ACC112 (cell line): ENCODE results near the gene CYB5D1.
A peak's percentile ranks its signal among the peaks of the same experiment; 100 is the strongest.

Experiments used
- H2AFZ ChIP-seq: fragments of 200-600 bp; sonication (generic); one replicate; pipeline ENCODE4 v1.6.0; 2017; ENCODE audit warnings: antibody characterized with exemption, low read length; ENCODE audit not compliant: unreplicated experiment
- H3K27ac ChIP-seq: fragments of 200-600 bp; sonication (generic); 2 replicates; pipeline ENCODE4 v1.5.1; 2014; ENCODE audit warnings: low read depth, mild to moderate bottlenecking, antibody characterized with exemption, low read length, moderate library complexity
- H3K27me3 ChIP-seq: fragments of 200-600 bp; sonication (generic); 2 replicates; pipeline ENCODE4 v1.6.1; 2014; ENCODE audit warnings: mild to moderate bottlenecking, antibody characterized with exemption, low read length, moderate library complexity, mixed read lengths; ENCODE audit not compliant: insufficient read depth
- H3K36me3 ChIP-seq: fragments of 200-600 bp; sonication (generic); 2 replicates; pipeline ENCODE4 v1.6.1; 2016; ENCODE audit warnings: mild to moderate bottlenecking, antibody characterized with exemption, low read length, moderate library complexity, mixed read lengths; ENCODE audit not compliant: insufficient read depth
- H3K4me1 ChIP-seq: fragments of 200-600 bp; sonication (generic); one replicate; pipeline ENCODE4 v1.6.1; 2016; ENCODE audit warnings: low read length, mixed read lengths; ENCODE audit not compliant: insufficient read depth, unreplicated experiment, control insufficient read depth
- H3K4me3 ChIP-seq: fragments of 200-600 bp; sonication (generic); 2 replicates; pipeline ENCODE4 v1.5.1; 2014; ENCODE audit warnings: mild to moderate bottlenecking, low read depth, low read length
- H3K79me2 ChIP-seq: fragments of 200-600 bp; sonication (generic); one replicate; pipeline ENCODE4 v1.6.0; 2016; ENCODE audit warnings: low read length; ENCODE audit not compliant: control insufficient read depth, unreplicated experiment, insufficient read depth

The CYB5D1 gene

DNA sequence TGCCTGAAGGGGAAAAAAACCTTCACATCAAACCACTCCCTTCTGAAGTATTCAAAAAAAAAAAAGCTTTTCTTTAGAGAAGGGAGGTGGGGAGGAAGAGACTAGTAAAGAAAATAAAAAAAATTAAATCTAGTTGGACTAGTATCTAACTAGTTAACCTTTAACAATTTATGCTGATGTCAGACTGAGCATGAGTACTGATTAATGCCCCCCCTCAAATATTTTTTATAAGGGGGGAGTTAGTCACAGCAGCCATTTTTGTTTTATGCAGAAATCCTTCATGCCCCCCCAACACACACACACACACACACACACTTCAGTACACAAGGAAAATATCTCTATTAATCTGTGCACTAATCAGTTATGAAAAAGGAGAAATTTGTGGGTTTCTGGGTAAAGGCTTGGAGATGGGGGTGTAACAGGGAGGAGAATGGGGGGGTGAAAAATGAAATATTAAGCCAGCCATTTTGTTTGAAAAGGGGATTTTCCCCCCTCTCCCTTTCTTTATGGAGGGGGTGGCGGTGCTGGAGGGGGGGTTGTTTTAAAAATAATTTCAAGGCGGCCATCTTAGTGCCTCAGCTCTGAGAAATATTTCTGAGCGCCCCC is 26.1 kb downstream of the CYB5D1 start:
- Histone ChIP-seq H3K79me2 (peaks cover 20% of the 10 kb centered on the region), H3K27me3 (no peaks in the 10 kb centered on the region), H3K27ac (peak overlapping the region; percentile 52), H3K36me3 (0 out of 2 replicates have a peak, but pooled peaks cover 6% of the 10 kb centered on the region), H3K4me3 (peak overlapping the region; percentile 76), H3K4me1 (peaks cover 44% of the 10 kb centered on the region), H2AFZ (peak overlapping the region; percentile 76)

DNA sequence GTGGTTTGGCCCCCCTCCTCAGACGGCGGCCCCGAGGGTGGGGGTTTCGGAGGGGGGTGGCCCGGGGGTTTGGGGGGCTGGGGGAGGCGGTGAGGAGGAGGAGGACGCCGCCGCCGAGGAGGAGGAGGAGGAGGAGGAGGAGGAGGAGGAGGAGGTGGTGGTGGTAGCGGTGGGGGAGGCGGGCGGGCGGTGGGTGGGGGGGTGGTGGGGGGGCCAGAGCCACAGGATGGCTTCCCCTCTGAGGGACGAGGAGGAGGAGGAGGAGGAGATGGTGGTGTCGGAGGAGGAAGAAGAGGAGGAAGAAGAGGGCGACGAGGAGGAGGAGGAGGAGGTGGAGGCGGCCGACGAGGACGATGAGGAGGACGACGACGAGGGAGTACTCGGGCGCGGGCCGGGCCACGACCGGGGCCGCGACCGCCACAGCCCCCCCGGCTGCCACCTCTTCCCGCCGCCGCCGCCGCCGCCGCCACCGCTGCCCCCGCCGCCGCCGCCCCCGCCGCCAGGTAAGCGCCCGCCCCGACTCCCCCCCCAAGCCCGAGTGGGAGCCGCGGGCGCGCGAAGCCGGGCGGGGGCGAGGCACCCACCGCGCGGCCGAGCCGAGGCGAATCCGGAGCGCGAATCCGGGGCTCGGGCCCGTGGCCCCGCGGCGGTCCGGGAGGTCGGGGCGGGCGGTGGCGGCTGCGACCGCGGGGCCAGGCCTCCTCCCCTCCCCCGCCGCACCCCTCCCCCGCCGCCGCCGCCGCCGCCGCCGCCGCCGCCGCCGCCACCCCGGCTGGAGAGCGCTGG is 27.0 kb downstream of the CYB5D1 start:
- Histone ChIP-seq H3K4me3 (peak overlapping the region; percentile 91), H3K4me1 (peaks cover 50% of the 10 kb centered on the region), H3K27ac (peak overlapping the region; percentile 83; the same call in 1 of the 2 replicates), H3K79me2 (peaks cover 28% of the 10 kb centered on the region), H3K36me3 (0 out of 2 replicates have a peak, but pooled peaks cover under 1% of the 10 kb centered on the region), H3K27me3 (no peaks in the 10 kb centered on the region), H2AFZ (no peak overlapping the region)

DNA sequence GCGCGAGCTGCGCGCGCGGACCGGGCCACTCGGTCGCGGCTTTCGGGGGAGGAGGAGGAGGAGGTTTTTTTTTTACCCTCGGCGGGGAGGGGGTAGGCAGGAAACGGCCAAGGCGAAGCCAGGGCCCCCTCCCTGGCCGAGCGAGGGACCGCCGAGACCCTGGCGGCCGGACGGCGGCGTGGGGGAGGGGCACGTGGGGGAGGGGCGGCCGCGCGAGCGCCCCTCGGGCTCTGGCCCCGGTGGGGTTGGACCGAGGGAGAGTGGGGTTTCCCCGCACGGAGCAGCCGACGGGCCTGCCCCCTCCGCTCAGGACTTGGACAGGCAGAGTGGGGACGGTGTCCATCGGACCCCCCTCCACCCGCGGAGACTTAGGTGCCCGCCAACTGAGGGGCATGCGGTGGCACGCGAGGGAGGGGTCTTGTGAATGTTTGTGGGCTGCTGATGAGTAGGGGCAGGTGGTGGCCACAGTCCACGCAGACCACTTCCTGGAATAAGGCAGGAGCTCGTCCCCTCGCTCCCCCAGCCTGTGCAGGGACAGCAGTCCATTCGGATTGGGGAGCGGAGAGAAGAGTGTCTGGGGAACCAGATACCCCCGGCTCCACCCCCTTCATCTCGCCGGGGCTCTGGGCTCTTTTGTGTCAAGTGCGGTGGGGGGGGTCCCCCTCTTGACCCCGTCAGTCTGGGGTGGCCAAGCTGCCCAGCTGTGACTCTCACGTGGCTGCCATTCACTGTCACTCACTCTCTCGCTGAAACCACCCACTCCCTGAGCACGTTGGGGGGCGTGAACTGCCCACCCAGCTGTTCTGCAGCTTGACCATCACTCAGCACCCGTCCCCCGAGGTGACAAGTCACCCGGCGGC is 27.8 kb downstream of the CYB5D1 start:
- peak overlapping the region; percentile 83 for H3K27ac ChIP-seq
- peak overlapping the region; percentile 91 for H3K4me3 ChIP-seq
- H3K79me2 ChIP-seq: peaks cover 30% of the 10 kb centered on the region
- H3K4me1 ChIP-seq: peaks cover 52% of the 10 kb centered on the region
- no peaks in the 10 kb centered on the region for H3K36me3 ChIP-seq
- no peak overlapping the region for H2AFZ ChIP-seq
- no peaks in the 10 kb centered on the region for H3K27me3 ChIP-seq

DNA sequence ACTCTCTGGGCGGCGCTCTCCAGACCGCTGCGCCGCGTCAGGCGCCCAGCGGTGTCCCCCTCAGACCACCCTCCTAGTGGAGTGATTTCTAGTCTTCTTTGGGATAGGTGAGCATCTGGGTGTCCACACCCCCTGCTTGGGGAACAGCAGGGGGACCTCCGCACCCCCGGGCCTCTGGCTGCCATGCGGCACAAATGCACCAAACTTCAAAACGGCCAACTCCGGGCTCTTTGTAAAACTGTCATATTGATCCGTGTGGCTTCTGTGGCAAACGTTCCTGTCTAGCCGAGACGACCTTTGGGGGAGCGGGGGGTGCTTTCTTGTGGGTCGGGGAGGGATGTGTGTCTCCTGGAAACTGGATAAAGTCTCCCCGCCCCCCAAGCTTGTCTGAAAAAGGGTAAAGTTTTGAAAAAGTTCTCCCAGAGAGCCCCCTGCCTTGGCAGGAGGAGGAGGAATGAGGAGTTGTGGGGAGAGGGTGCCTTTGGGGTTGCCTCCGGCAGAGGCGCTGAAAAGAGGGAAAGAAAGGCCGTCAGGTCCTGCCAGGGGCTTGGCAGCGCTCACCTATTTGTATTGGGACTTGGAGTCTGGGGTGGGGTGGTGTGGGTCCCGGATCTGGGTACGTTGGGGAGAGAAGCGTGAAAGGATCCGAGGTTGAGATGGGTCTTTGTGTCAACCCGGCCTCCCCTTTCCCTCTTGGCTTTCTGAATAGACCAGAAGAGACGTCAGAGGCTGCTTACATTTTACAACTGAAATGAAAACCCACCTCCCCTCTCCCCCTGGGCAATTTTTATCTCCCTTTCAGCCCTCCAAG is 28.6 kb downstream of the CYB5D1 start:
- Histone ChIP-seq H3K4me3 (peak overlapping the region; percentile 91), H3K4me1 (peaks cover 44% of the 10 kb centered on the region), H3K36me3 (no peaks in the 10 kb centered on the region), H3K79me2 (peaks cover 30% of the 10 kb centered on the region), H3K27me3 (no peaks in the 10 kb centered on the region), H2AFZ (no peak overlapping the region), H3K27ac (peak overlapping the region; percentile 83)

DNA sequence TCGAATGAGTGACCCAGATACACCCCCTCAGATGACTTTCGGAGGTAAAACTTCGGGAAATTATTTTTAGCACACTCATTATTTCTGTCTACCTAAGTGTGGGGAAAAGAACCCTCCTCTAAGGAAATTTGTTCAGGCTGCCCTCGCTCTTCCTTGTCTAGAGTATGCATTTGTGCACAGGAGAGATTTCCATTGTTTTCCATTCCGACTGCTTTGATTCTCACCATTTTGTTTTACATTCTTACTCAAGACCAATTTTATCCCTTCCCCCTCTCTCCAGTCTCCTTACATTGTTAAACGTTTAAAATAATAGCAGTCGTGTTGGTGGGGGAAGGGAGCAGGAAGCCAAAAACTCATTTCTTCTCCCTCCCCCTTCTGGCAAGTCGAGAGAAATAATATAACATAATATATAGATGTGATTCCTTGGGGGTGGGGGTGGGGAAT is 29.3 kb downstream of the CYB5D1 start:
- H2AFZ ChIP-seq: no peak overlapping the region
- H3K36me3 ChIP-seq: no peaks in the 10 kb centered on the region
- peaks cover 39% of the 10 kb centered on the region for H3K4me1 ChIP-seq
- H3K4me3 ChIP-seq: peak overlapping the region; percentile 91
- no peaks in the 10 kb centered on the region for H3K27me3 ChIP-seq
- peaks cover 30% of the 10 kb centered on the region for H3K79me2 ChIP-seq
- H3K27ac ChIP-seq: peak overlapping the region; percentile 83

- peaks cover 30% of the 10 kb centered on the region for H3K79me2 ChIP-seq
- H3K4me1 ChIP-seq: peaks cover 33% of the 10 kb centered on the region
- H2AFZ ChIP-seq: no peak overlapping the region
- peak overlapping the region; percentile 83 for H3K27ac ChIP-seq
- H3K36me3 ChIP-seq: no peaks in the 10 kb centered on the region
- no peaks in the 10 kb centered on the region for H3K27me3 ChIP-seq
- peak overlapping the region; percentile 91 for H3K4me3 ChIP-seq
Measured at GRCh38 chr17:7887482-7888183, 29.8 kb downstream of the CYB5D1 start.

DNA sequence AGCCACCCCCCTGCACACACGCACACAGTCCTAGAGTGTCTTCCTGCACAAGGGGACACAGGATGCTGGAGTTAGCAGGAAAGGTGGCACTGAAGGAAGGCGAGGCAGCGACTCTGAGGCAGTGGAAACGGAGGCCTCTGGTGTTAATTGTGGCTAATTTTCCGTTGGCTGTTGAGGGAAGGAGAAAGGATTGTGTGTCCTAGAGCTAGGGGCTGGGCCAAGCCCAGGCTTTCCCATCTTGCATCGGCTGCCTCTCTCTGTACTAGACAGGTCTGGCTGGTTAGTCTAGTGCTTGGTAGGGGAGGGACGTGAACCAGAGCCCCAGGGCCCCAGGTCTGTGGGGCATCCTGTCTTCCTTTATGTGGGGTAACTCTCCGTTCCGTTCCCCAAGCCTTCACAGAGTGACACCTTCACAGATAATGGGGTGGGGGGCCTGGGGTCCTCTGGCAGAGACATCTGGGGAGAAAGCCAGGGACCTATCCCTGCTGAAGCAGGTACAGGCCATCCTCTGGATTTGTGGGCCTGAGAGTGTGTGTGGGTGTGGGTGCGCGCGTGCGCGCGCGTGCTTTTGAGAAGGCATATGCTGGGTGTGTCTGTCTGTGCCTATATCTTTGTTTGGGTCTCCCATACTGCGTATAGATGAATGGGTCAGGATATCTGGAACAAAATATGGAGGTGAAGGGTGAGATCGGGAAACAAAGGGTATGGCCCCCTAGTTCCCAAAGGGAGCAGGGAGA is 30.5 kb downstream of the CYB5D1 start, which contains the start of gene CHD3:
Gene CHD3 (plus strand): TSS at position 606 of the 737 bp plus-strand sequence. CDS start 212 bp downstream, outside the sequence.
- no peak within 1 kb of the TSS for H2AFZ ChIP-seq
- H3K4me3 ChIP-seq: peak within 1 kb of the TSS; percentile 79
- H3K4me1 ChIP-seq: peaks cover 26% of the 10 kb centered on the region
- H3K36me3 ChIP-seq: no peaks in the 10 kb centered on the region
- no peaks in the 10 kb centered on the region for H3K27me3 ChIP-seq
- peaks cover 30% of the 10 kb centered on the region for H3K79me2 ChIP-seq
- peak within 1 kb of the TSS; percentile 79 for H3K27ac ChIP-seq

DNA sequence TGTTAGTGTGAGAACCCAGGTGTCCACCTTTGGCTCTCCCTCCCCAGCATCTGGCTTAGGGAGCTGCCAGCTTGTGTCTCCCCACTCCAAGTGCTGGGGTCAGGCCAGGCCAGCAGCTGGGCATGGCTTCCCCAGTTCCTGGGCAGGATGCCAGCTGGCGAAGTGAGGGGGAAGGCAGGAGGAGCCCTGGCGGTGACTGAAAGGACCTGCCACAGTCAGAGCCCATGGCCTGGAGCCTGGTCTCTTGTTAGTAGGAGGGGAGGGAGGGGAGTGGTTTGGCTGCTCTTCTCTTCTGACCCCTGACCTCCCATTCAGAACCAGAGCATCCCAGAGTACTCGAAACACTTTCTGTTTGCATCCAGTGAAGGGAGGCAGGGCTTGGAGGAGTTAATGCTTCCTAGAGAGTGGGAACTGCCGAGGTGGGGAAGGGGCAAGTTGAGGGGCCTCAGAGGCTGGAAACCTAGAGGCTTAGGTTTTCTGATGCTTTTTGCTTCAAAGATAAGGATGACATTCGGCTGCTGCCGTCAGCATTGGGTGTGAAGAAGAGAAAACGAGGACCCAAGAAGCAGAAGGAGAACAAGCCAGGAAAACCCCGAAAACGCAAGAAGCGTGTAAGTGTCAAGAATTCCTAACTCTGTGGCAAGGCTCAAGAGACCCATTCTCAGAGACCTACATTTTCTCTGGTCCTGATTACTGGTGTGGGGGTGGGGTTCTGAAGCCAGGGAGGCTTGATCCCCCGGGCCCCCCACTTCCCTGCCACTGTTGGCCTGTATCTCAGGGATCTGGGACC is 31.6 kb downstream of the CYB5D1 start:
- Histone ChIP-seq H3K4me3 (peak overlapping the region; percentile 79), H2AFZ (no peak overlapping the region), H3K36me3 (peaks cover under 1% of the 10 kb centered on the region; the same call in 1 of the 2 replicates), H3K4me1 (peaks cover 21% of the 10 kb centered on the region), H3K27ac (peak overlapping the region; percentile 79), H3K79me2 (peaks cover 30% of the 10 kb centered on the region), H3K27me3 (no peaks in the 10 kb centered on the region)
